Measurements from ENCODE around the gene TMEM175. TPM values are rescaled to one million over a fixed set of nuclear protein-coding genes. Genes with fewer than 3 reads are reported as not detected.
"Not testable (repeated sequence)": the region's sequence is repeated elsewhere in the genome, so short reads cannot be mapped to it uniquely, and the experiment has no call there.

The TMEM175 gene
- total and polyA plus RNA-seq, 2 of the 13 experiments (the other 11 are each of a cell fraction or from before 2014, with no cell fraction given) = 5.1 to 9.9 TPM

GRCh38 chr4:974668-975067 lies 42.4 kb downstream of the TMEM175 start:
- in situ Hi-C loops (cut with HindIII; ENCODE audit: extremely low pct_ligation_motif_present, low pct_unique_long_range_greater_than_20kb) = no loop called here
- no TSS peak for BruUV-seq (replicated peaks)

GRCh38 chr4:976016-976415 lies 43.8 kb downstream of the TMEM175 start:
- H3K36me3 ChIP-seq (replicated peaks in 1 of 2; ENCODE audit: control insufficient read depth in 1 of 2, insufficient read depth in 2 of 2, low read length in 2 of 2); H3K79me2 ChIP-seq (ENCODE audit: insufficient read depth, low read length); H3K9ac ChIP-seq (ENCODE audit: insufficient read depth, low read depth, low read length); BruUV-seq (replicated peaks); ATAC-seq; POLR2A ChIA-PET; H3K27ac ChIP-seq (ENCODE audit: extremely low read length, insufficient read depth, low read length); H3K4me2 ChIP-seq (ENCODE audit: low read depth, low read length); FAIRE-seq; H2AFZ ChIP-seq (ENCODE audit: low read length); H4K20me1 ChIP-seq (ENCODE audit: insufficient read depth, low read length); in situ Hi-C loops (cut with HindIII; ENCODE audit: extremely low pct_ligation_motif_present, low pct_unique_long_range_greater_than_20kb); intact Hi-C loops (cut with micrococcal nuclease; ENCODE audit: unreplicated experiment); H3K9me3 ChIP-seq (ENCODE audit: low read length); H3K27me3 ChIP-seq (ENCODE audit: control insufficient read depth in 1 of 2, insufficient read depth in 2 of 2, low read length in 2 of 2); CTCF ChIA-PET (ENCODE audit: low intra/inter-chr PET ratio, low total read pairs); H3K4me3 ChIP-seq (replicated peaks in 1 of 3; ENCODE audit: insufficient read depth in 1 of 3, low read depth in 2 of 3, low read length in 3 of 3); DNase-seq (ENCODE audit: low spot score): not testable (repeated sequence)
- 75% methylated on average over 9 of the region's 25 CpGs for WGBS (ENCODE audit: low lambda C conversion rate)
- peaks cover 29% of the 10 kb centered on the region for H3K4me1 ChIP-seq (ENCODE audit: insufficient read depth, low read length)

More at GRCh38 chr4:974668-975067, 42.4 kb downstream of the TMEM175 start:
- ChIA-PET POLR2A (interaction anchor here (0.9 kb wide), 2 partner anchors 10 to 12 kb away, joined by 3 read pairs; partner anchors contain the start of gene IDUA), CTCF (ENCODE audit: low intra/inter-chr PET ratio, low total read pairs) (no interaction called here)
- Histone ChIP-seq H3K27ac (ENCODE audit: extremely low read length, insufficient read depth, low read length) (no peak overlapping the region), H2AFZ (ENCODE audit: low read length) (no peak overlapping the region), H3K36me3 (replicated peaks in 1 of 2; ENCODE audit: control insufficient read depth in 1 of 2, insufficient read depth in 2 of 2, low read length in 2 of 2) (no peaks in the 10 kb centered on the region), H4K20me1 (ENCODE audit: insufficient read depth, low read length) (peaks cover 3% of the 10 kb centered on the region; the same call in 1 of the 2 replicates), H3K4me1 (ENCODE audit: insufficient read depth, low read length) (peaks cover 29% of the 10 kb centered on the region), H3K4me3 (replicated peaks in 1 of 3; ENCODE audit: insufficient read depth in 1 of 3, low read depth in 2 of 3, low read length in 3 of 3) (no peak overlapping the region), H3K79me2 (ENCODE audit: insufficient read depth, low read length) (no peaks in the 10 kb centered on the region), H3K9ac (ENCODE audit: insufficient read depth, low read depth, low read length) (no peak overlapping the region), H3K27me3 (ENCODE audit: control insufficient read depth in 1 of 2, insufficient read depth in 2 of 2, low read length in 2 of 2) (peaks cover 0 to 3% of the 10 kb centered on the region in 2 experiments; a peak in 3 of 5 replicates), H3K4me2 (ENCODE audit: low read depth, low read length) (no peak overlapping the region), H3K9me3 (ENCODE audit: low read length) (no peaks in the 10 kb centered on the region)
- TF ChIP-seq ZNF281 (CRISPR knock-in tag; IDR thresholded peaks at IDR 0.05; ENCODE audit: borderline replicate concordance) (no peak), ZNF251 (CRISPR knock-in tag; IDR thresholded peaks at IDR 0.05) (no peak), ZEB1 (IDR thresholded peaks at IDR 0.05; ENCODE audit: insufficient replicate concordance, low read depth) (no peak), MEIS2 (CRISPR knock-in tag; IDR thresholded peaks at IDR 0.05) (no peak), ZNF619 (CRISPR knock-in tag; IDR thresholded peaks at IDR 0.05) (no peak), PITX1 (CRISPR knock-in tag; IDR thresholded peaks at IDR 0.05) (no peak), TSC22D2 (CRISPR knock-in tag; IDR thresholded peaks at IDR 0.05; ENCODE audit: borderline replicate concordance) (no peak)
- TF ChIP-seq, protein P1, sequence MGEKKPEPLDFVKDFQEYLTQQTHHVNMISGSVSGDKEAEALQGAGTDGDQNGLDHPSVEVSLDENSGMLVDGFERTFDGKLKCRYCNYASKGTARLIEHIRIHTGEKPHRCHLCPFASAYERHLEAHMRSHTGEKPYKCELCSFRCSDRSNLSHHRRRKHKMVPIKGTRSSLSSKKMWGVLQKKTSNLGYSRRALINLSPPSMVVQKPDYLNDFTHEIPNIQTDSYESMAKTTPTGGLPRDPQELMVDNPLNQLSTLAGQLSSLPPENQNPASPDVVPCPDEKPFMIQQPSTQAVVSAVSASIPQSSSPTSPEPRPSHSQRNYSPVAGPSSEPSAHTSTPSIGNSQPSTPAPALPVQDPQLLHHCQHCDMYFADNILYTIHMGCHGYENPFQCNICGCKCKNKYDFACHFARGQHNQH (CRISPR knock-in tag; IDR thresholded peaks at IDR 0.05) = no peak
- FAIRE-seq (no peak), DNase-seq (ENCODE audit: low spot score) (no peak), ATAC-seq (no peak)
- intact Hi-C loops (cut with micrococcal nuclease; ENCODE audit: unreplicated experiment) = no loop called here
- WGBS (ENCODE audit: low lambda C conversion rate) = 8% methylated on average over 2 of the region's 9 CpGs

Data from HepG2 (cell line).